HCT116 (cell line): ENCODE data around the gene FAM131B. TPM values are rescaled to one million over a fixed set of nuclear protein-coding genes. Genes with fewer than 3 reads are reported as not detected.

Experiments used
- ATAC-seq: fragments of 200-7000 bp; cut with Tn5 transposase; 2 replicates; pipeline ENCODE4 v1.9.1; 2020; ENCODE audit warnings: mild to moderate bottlenecking, moderate library complexity
- BruUV-seq: library from RNA; stranded (reverse); fragments of 400-500 nt; replicated peaks from 2 replicates; lab custom pipeline; 2021; lab: Mats Ljungman, UMichigan
- CTCF ChIA-PET: fragments of 300-600 bp; sonication (Branson Sonifier 250); formaldehyde crosslinking; loops from one replicate; lab custom pipeline; 2021; ENCODE audit warnings: antibody characterized with exemption; lab: Charles Lee
- POLR2A ChIA-PET: fragments of 300-600, 350-600 bp; sonication (Branson Sonifier 250); formaldehyde crosslinking; loops from one replicate; lab custom pipeline; 2021; ENCODE audit warnings: antibody characterized with exemption; lab: Charles Lee
- RAD21 ChIA-PET, 2 experiments: fragments of 300-600 bp; sonication (Branson Sonifier 250); formaldehyde crosslinking; loops; one replicate each; lab custom pipeline; 2023; ENCODE audit warnings: low total read pairs in 2 of 2; ENCODE audit not compliant: uncharacterized antibody in 2 of 2, unreplicated experiment in 2 of 2, low non-redundant PET in 1 of 2; lab: Charles Lee
- DNase-seq: peaks from one replicate; pipeline ENCODE4 v3.0.0-alpha.2; 2010; ENCODE audit warnings: low read depth, low spot score
- H2AFZ ChIP-seq: fragments of 200-600 bp; shearing (Covaris generic), sonication (generic); 2 replicates; pipeline ENCODE4 v1.6.1; 2017; ENCODE audit warnings: low read depth, mixed run types, mixed read lengths, antibody characterized with exemption, low read length; ENCODE audit not compliant: poor library complexity, severe bottlenecking
- H3K27ac ChIP-seq: 2 replicates; pipeline ENCODE4 v1.5.1; 2012; ENCODE audit warnings: low read depth, low read length
- H3K27me3 ChIP-seq: fragments of 200-600 bp; sonication (generic); 2 replicates; pipeline ENCODE4 v1.6.1; 2016; ENCODE audit warnings: mixed run types, low read length, mixed read lengths; ENCODE audit not compliant: insufficient read depth
- H3K36me3 ChIP-seq, 2 experiments: fragments of 200-500 bp in 1 of 2; fragments of 200-600 bp in 1 of 2; sonication (Bioruptor generic) in 1 of 2; sonication (generic) in 1 of 2; 2 replicates each; pipeline versions ENCODE4 v1.5.1 to v1.6.1; 2014 to 2016; ENCODE audit warnings: low read length in 2 of 2, inconsistent platforms in 1 of 2, mixed read lengths in 1 of 2, mixed run types in 1 of 2; ENCODE audit not compliant: insufficient read depth in 2 of 2, control insufficient read depth in 1 of 2
- H3K4me1 ChIP-seq, 2 experiments: fragments of 200-600 bp in 1 of 2; sonication (generic) in 1 of 2; 2 replicates each; pipeline versions ENCODE4 v1.5.1 to v1.6.1; 2012 to 2017; ENCODE audit warnings: low read length in 2 of 2, inconsistent platforms in 1 of 2, mild to moderate bottlenecking in 1 of 2, mixed read lengths in 1 of 2, mixed run types in 1 of 2, moderate library complexity in 1 of 2; ENCODE audit not compliant: insufficient read depth in 2 of 2, control insufficient read depth in 1 of 2
- H3K4me2 ChIP-seq: fragments of 200-600 bp; sonication (generic); 2 replicates; pipeline ENCODE4 v1.6.1; 2017; ENCODE audit warnings: mixed run types, low read length, mixed read lengths
- H3K4me3 ChIP-seq, 2 experiments: fragments of 200-600 bp in 1 of 2; sonication (generic) in 1 of 2; replicated peaks in 1 of 2; 2 replicates each; pipeline ENCODE4 v1.5.1; 2011 to 2016; ENCODE audit warnings: low read length in 2 of 2, control low read depth in 1 of 2, low read depth in 1 of 2, mild to moderate bottlenecking in 1 of 2, mixed read lengths in 1 of 2, mixed run types in 1 of 2
- H3K79me2 ChIP-seq: fragments of 200-600 bp; sonication (generic); 2 replicates; pipeline ENCODE4 v1.6.1; 2017; ENCODE audit warnings: mild to moderate bottlenecking, mixed run types, low read length, moderate library complexity, mixed read lengths; ENCODE audit not compliant: insufficient read depth
- H3K9ac ChIP-seq: fragments of 200-600 bp; sonication (generic); 2 replicates; pipeline ENCODE4 v1.6.1; 2016; ENCODE audit warnings: low read length, mixed read lengths
- H3K9me2 ChIP-seq: fragments of 200-600 bp; sonication (generic), shearing (Covaris generic); 2 replicates; pipeline ENCODE4 v1.6.1; 2017; ENCODE audit warnings: mixed run types, mild to moderate bottlenecking, moderate library complexity; ENCODE audit not compliant: insufficient read depth
- H3K9me3 ChIP-seq, 2 experiments: fragments of 200-500 bp in 1 of 2; fragments of 200-600 bp in 1 of 2; sonication (Bioruptor generic) in 1 of 2; sonication (generic) in 1 of 2; 2 replicates each; pipeline ENCODE4 v1.6.1; 2014 to 2017; ENCODE audit warnings: low read length in 2 of 2, mixed read lengths in 2 of 2, inconsistent platforms in 1 of 2, low read depth in 1 of 2, mild to moderate bottlenecking in 1 of 2, mixed run types in 1 of 2, moderate library complexity in 1 of 2; ENCODE audit not compliant: control insufficient read depth in 1 of 2, insufficient read depth in 1 of 2
- H4K20me1 ChIP-seq: fragments of 200-600 bp; sonication (generic), shearing (Covaris generic); 2 replicates; pipeline ENCODE4 v1.6.1; 2017; ENCODE audit warnings: mixed run types, mild to moderate bottlenecking, moderate library complexity; ENCODE audit not compliant: insufficient read depth
- CBX3 ChIP-seq: IDR thresholded peaks from 2 replicates; pipeline ENCODE4 v1.6.1; 2012; ENCODE audit warnings: low read depth
- CEBPB ChIP-seq: IDR thresholded peaks from 2 replicates; pipeline ENCODE4 v1.6.1; 2012; ENCODE audit warnings: low read depth
- EGR1 ChIP-seq: IDR thresholded peaks from 2 replicates; pipeline ENCODE4 v1.6.1; 2012; ENCODE audit warnings: low read depth
- EZH2 ChIP-seq: fragments of 200-600 bp; sonication (generic); IDR thresholded peaks from 2 replicates; pipeline ENCODE4 v1.6.1; 2017; ENCODE audit warnings: antibody characterized with exemption, mixed run types
- EZH2phosphoT487 ChIP-seq: fragments of 200-600 bp; IDR thresholded peaks from 2 replicates; pipeline ENCODE4 v1.6.1; 2018; ENCODE audit warnings: antibody characterized with exemption, borderline replicate concordance
- POLR2A ChIP-seq: IDR thresholded peaks from 2 replicates; pipeline ENCODE4 v1.7.0; 2011; ENCODE audit warnings: borderline replicate concordance; ENCODE audit not compliant: insufficient read depth, insufficient read length; ENCODE audit errors: extremely low read depth
- POLR2AphosphoS5 ChIP-seq: IDR thresholded peaks from 2 replicates; pipeline ENCODE4 v1.6.1; 2011; ENCODE audit warnings: mild to moderate bottlenecking, low read depth, low read length, moderate library complexity
- RAD21 ChIP-seq: IDR thresholded peaks from 2 replicates; pipeline ENCODE4 v1.6.1; 2012; ENCODE audit warnings: low read depth, mild to moderate bottlenecking
- SIN3A ChIP-seq: IDR thresholded peaks from 2 replicates; pipeline ENCODE4 v1.6.1; 2012; ENCODE audit warnings: low read depth
- SP1 ChIP-seq: IDR thresholded peaks from 2 replicates; pipeline ENCODE4 v1.6.1; 2012; ENCODE audit warnings: low read depth
- TCF7L2 ChIP-seq: IDR thresholded peaks from 2 replicates; pipeline ENCODE4 v1.7.0; 2011; ENCODE audit warnings: borderline replicate concordance, inconsistent platforms; ENCODE audit not compliant: insufficient read depth, insufficient read length; ENCODE audit errors: extremely low read depth
- YY1 ChIP-seq: IDR thresholded peaks from 2 replicates; pipeline ENCODE4 v1.6.1; 2011; ENCODE audit warnings: low read length, low read depth, moderate library complexity, mild to moderate bottlenecking; ENCODE audit not compliant: insufficient replicate concordance; ENCODE audit errors: extremely low read depth
- intact Hi-C: fragments of 100-400 bp; cut with micrococcal nuclease; formaldehyde crosslinking; loops from 2 replicates; pipeline ENCODE4 v1.10.0; 2022
- total RNA-seq: library from RNA; stranded (reverse); gene quantifications from one replicate; pipeline ENCODE4 v1.2.1, GENCODE V29; 2021; ENCODE audit not compliant: unreplicated experiment
- TF ChIP-seq, protein P1 (sequence below): IDR thresholded peaks from 2 replicates; pipeline ENCODE4 v1.6.1; 2012
- TF ChIP-seq, protein P2 (sequence below): IDR thresholded peaks from 2 replicates; pipeline ENCODE4 v1.6.1; 2012; ENCODE audit warnings: low read depth
- TF ChIP-seq, protein P3 (sequence below): IDR thresholded peaks from 2 replicates; pipeline ENCODE4 v1.6.1; 2012
- TF ChIP-seq, protein P4 (sequence below), 3 experiments: fragments of 200-600 bp in 1 of 3; sonication (generic) in 1 of 3; IDR thresholded peaks in 2 of 3; conservative IDR thresholded peaks in 1 of 3; 2 replicates each; pipeline ENCODE4 v1.5.1; 2012 to 2017; ENCODE audit warnings: low read depth in 2 of 3, low read length in 2 of 3, antibody characterized with exemption in 1 of 3, borderline replicate concordance in 1 of 3, control low read depth in 1 of 3, mild to moderate bottlenecking in 1 of 3, mixed read lengths in 1 of 3, mixed run types in 1 of 3, moderate library complexity in 1 of 3; ENCODE audit not compliant: insufficient read depth in 1 of 3

Gene FAM131B
- total RNA-seq, 1 experiment from 2014 or later = 0.20 TPM

DNA sequence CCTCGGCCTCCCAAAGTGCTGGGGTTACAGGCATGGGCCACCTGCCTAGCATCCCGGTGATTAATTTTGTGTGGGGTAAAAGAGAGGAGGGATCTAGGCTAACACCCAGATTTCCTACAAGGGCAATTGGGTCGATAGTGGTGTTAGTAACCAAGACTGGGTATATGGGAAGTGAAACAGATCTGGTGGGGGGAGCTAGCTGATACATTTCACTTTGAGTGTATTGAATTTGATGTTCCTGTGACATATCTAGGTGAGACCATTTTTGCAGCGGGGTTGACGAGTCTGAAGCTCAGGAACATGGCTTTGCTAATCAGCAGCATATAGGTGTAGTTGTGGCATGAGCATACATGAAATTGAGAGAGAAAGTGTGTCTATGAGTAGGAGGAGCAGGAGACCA is 34.6 kb downstream of the FAM131B start:
- ChIA-PET POLR2A (no interaction called here), RAD21 (no interaction called here), CTCF (interaction anchor here (1.1 kb wide), 1 partner anchor 17 kb away, joined by 3 read pairs; no protein-coding TSS in a partner anchor)
- peaks cover 0 to 15% of the 10 kb centered on the region in 2 experiments; a peak in 2 of 4 replicates for H3K4me1 ChIP-seq
- no peak overlapping the region for H2AFZ ChIP-seq
- no peak overlapping the region for H3K9ac ChIP-seq
- no peak for DNase-seq
- no peaks in the 10 kb centered on the region for H4K20me1 ChIP-seq
- no peaks in the 10 kb centered on the region for H3K9me2 ChIP-seq
- no peak for TF ChIP-seq RAD21
- no peak for TF ChIP-seq CBX3
- TF ChIP-seq POLR2AphosphoS5 = no peak
- TF ChIP-seq, protein P1, sequence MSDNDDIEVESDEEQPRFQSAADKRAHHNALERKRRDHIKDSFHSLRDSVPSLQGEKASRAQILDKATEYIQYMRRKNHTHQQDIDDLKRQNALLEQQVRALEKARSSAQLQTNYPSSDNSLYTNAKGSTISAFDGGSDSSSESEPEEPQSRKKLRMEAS = no peak
- TF ChIP-seq, protein P2, sequence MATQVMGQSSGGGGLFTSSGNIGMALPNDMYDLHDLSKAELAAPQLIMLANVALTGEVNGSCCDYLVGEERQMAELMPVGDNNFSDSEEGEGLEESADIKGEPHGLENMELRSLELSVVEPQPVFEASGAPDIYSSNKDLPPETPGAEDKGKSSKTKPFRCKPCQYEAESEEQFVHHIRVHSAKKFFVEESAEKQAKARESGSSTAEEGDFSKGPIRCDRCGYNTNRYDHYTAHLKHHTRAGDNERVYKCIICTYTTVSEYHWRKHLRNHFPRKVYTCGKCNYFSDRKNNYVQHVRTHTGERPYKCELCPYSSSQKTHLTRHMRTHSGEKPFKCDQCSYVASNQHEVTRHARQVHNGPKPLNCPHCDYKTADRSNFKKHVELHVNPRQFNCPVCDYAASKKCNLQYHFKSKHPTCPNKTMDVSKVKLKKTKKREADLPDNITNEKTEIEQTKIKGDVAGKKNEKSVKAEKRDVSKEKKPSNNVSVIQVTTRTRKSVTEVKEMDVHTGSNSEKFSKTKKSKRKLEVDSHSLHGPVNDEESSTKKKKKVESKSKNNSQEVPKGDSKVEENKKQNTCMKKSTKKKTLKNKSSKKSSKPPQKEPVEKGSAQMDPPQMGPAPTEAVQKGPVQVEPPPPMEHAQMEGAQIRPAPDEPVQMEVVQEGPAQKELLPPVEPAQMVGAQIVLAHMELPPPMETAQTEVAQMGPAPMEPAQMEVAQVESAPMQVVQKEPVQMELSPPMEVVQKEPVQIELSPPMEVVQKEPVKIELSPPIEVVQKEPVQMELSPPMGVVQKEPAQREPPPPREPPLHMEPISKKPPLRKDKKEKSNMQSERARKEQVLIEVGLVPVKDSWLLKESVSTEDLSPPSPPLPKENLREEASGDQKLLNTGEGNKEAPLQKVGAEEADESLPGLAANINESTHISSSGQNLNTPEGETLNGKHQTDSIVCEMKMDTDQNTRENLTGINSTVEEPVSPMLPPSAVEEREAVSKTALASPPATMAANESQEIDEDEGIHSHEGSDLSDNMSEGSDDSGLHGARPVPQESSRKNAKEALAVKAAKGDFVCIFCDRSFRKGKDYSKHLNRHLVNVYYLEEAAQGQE = no peak
- no peak for TF ChIP-seq EGR1
- TF ChIP-seq YY1 = no peak
- TF ChIP-seq, protein P3, sequence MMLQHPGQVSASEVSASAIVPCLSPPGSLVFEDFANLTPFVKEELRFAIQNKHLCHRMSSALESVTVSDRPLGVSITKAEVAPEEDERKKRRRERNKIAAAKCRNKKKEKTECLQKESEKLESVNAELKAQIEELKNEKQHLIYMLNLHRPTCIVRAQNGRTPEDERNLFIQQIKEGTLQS = no peak
- TF ChIP-seq EZH2 = no peak
- TF ChIP-seq SP1 = no peak
- no peak for TF ChIP-seq CEBPB
- TF ChIP-seq, protein P4, sequence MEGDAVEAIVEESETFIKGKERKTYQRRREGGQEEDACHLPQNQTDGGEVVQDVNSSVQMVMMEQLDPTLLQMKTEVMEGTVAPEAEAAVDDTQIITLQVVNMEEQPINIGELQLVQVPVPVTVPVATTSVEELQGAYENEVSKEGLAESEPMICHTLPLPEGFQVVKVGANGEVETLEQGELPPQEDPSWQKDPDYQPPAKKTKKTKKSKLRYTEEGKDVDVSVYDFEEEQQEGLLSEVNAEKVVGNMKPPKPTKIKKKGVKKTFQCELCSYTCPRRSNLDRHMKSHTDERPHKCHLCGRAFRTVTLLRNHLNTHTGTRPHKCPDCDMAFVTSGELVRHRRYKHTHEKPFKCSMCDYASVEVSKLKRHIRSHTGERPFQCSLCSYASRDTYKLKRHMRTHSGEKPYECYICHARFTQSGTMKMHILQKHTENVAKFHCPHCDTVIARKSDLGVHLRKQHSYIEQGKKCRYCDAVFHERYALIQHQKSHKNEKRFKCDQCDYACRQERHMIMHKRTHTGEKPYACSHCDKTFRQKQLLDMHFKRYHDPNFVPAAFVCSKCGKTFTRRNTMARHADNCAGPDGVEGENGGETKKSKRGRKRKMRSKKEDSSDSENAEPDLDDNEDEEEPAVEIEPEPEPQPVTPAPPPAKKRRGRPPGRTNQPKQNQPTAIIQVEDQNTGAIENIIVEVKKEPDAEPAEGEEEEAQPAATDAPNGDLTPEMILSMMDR (IDR thresholded peaks at IDR 0.05 in 2 of 3, conservative IDR thresholded peaks at IDR 0.05 in 1 of 3; ENCODE audit: borderline replicate concordance in 1 of 3, insufficient read depth in 1 of 3, low read depth in 2 of 3, low read length in 2 of 3) = no peak
- TF ChIP-seq EZH2phosphoT487 = no peak
- no peak for TF ChIP-seq SIN3A
- no peak for TF ChIP-seq TCF7L2
- TF ChIP-seq POLR2A = no peak
- H3K36me3 ChIP-seq = no peaks in the 10 kb centered on the region
- intact Hi-C loops = no loop called here
- H3K9me3 ChIP-seq = no peaks in the 10 kb centered on the region
- no peak overlapping the region for H3K4me2 ChIP-seq
- H3K4me3 ChIP-seq = no peak overlapping the region
- H3K27ac ChIP-seq = no peak overlapping the region
- ATAC-seq = no peak
- no TSS peak for BruUV-seq
- no peaks in the 10 kb centered on the region for H3K79me2 ChIP-seq
- H3K27me3 ChIP-seq = no peaks in the 10 kb centered on the region
